BJ (cell line): ENCODE data around the gene KRT3. TPM values are rescaled to one million over a fixed set of nuclear protein-coding genes. Genes with fewer than 3 reads are reported as not detected.

ENCODE experiments used
- CTCF ChIA-PET: fragments of 350-600 bp; formaldehyde crosslinking; extraction: SDS; loops from one replicate; lab custom pipeline; 2021; ENCODE audit warnings: antibody characterized with exemption, inconsistent platforms; lab: Yijun Ruan, JAX
- POLR2A ChIA-PET: fragments of 300-600 bp; sonication (Branson Sonifier 250); formaldehyde crosslinking; extraction: SDS; loops from one replicate; lab custom pipeline; 2021; ENCODE audit warnings: antibody characterized with exemption; lab: Charles Lee
- DNase-seq: peaks from one replicate; pipeline ENCODE4 v3.0.0-alpha.2; 2011; ENCODE audit warnings: low read depth
- H3K27me3 ChIP-seq: 2 replicates; pipeline ENCODE4 v1.6.0; 2011; ENCODE audit warnings: low read length; ENCODE audit not compliant: control insufficient read depth, insufficient read depth
- H3K36me3 ChIP-seq: 2 replicates; pipeline ENCODE4 v1.5.1; 2011; ENCODE audit warnings: low read length; ENCODE audit not compliant: control insufficient read depth, insufficient read depth
- H3K4me3 ChIP-seq: 2 replicates; pipeline ENCODE4 v1.5.1; 2011; ENCODE audit warnings: low read depth, mild to moderate bottlenecking, control low read depth, low read length
- polyA plus RNA-seq: library from polyadenylated mRNA; depleted of rRNA; stranded (reverse); fragments of >200 nt; gene quantifications from 2 replicates; pipeline ENCODE4 v1.2.3, GENCODE V29; 2011
- TF ChIP-seq, protein P1 (sequence below): IDR thresholded peaks from 2 replicates; pipeline ENCODE4 v1.5.1; 2011; ENCODE audit warnings: low read depth, mild to moderate bottlenecking, control low read depth, inconsistent platforms, low read length, moderate library complexity; ENCODE audit not compliant: insufficient read depth

KRT3 gene
- polyA plus RNA-seq, 1 experiment = not detected

DNA sequence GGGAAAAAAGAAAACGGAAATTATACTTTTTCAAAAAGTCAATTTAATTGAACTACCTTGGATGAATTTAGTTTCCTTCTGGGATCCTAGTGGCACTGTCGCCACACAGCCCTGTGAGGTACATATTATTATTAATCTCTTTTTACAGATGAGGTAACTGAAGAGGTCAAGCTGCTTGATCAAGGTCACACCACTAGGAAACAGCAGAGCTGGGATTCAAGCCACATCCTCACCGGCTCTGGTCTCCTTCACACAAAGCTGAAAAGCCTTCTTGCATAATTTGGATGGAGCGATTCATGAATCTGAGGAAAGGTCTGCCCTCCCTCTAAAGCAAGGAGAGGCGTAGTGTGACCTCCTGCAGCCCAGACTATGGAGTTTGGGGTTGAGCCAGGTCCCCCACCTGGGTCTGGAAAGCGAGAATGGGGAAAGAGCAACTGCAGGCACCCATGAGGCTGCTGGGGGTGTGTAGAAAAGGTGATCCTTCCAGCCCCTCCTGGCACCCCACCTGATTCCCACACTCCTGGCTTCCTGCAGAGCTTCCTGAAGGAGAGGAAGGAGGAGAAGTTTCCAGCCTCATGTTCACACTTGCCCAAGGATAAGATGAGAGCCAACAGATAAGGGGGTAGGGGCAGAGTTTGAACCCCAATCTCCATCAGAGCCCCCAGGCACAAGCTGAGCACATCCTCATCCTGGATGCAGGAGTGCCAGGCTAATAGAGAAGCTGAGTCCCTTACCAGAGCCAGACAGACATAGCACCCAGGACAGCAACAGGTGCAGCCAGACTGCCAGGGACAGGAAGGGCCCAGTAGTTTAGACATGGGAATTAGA lies 42.1 kb upstream of the KRT3 start:
- no peaks in the 10 kb centered on the region for H3K36me3 ChIP-seq
- DNase-seq = no peak
- CTCF ChIA-PET = no interaction called here
- TF ChIP-seq, protein P1, sequence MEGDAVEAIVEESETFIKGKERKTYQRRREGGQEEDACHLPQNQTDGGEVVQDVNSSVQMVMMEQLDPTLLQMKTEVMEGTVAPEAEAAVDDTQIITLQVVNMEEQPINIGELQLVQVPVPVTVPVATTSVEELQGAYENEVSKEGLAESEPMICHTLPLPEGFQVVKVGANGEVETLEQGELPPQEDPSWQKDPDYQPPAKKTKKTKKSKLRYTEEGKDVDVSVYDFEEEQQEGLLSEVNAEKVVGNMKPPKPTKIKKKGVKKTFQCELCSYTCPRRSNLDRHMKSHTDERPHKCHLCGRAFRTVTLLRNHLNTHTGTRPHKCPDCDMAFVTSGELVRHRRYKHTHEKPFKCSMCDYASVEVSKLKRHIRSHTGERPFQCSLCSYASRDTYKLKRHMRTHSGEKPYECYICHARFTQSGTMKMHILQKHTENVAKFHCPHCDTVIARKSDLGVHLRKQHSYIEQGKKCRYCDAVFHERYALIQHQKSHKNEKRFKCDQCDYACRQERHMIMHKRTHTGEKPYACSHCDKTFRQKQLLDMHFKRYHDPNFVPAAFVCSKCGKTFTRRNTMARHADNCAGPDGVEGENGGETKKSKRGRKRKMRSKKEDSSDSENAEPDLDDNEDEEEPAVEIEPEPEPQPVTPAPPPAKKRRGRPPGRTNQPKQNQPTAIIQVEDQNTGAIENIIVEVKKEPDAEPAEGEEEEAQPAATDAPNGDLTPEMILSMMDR = no peak
- peaks cover 6% of the 10 kb centered on the region for H3K27me3 ChIP-seq
- no peak overlapping the region for H3K4me3 ChIP-seq
- POLR2A ChIA-PET = no interaction called here

GRCh38 chr12:52837413-52837741 lies 41.5 kb upstream of the KRT3 start:
- Histone ChIP-seq H3K27me3 (peaks cover 6% of the 10 kb centered on the region), H3K36me3 (no peaks in the 10 kb centered on the region), H3K4me3 (no peak overlapping the region)
- DNase-seq = no peak
- ChIA-PET POLR2A (no interaction called here), CTCF (no interaction called here)
- TF ChIP-seq, protein P1 = no peak

DNA sequence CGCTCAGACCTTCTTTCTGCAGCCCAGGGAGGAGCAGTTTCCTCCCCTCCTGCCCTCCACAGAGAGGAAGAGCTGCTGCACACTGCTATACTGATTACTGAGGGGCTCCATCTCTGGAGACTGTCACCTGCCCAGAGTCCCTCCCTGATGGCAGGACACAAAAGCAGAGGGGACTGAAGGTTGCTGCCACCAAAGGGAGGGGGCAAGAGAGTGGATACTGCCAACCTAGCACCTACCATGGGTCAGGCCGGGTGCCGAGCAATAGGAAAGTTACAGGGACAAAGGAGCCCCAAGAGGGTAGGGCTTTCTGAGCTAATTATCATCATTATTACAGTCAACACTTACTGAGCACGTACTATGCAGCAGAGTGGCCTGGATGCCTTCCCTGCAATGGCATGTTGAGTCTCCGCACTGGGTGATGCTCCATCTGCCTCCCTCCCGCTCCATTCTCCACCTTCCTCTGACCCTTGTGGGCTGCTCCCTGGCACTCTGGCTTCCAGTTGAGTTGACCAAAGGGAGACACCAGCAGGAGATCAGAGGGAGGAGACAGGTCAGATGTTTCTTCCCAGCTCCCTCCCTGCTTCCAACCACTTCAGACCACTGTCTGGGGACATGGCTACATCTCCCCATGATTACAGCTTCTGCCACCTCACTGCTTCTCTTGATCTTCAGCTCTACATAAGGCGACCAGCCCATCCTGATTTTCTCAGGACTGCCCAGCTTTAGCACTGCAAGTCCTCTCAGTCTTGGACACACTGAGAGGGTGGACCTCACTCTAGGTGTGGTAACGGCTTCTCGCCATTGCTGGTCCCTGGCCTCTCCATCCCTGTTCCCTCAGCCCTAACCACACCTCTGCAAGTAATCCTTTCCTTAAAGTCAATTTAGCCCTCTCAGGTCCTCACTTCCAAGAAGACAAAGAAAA lies 40.8 kb upstream of the KRT3 start:
- DNase-seq = no peak
- ChIA-PET POLR2A (interaction anchor here (0.5 kb wide), 1 partner anchor 56 kb away, joined by 4 read pairs; no protein-coding TSS in a partner anchor), CTCF (interaction anchor here (1.7 kb wide), 1 partner anchor 16 kb away, joined by 3 read pairs; no protein-coding TSS in a partner anchor)
- Histone ChIP-seq H3K36me3 (no peaks in the 10 kb centered on the region), H3K4me3 (no peak overlapping the region), H3K27me3 (peaks cover 6% of the 10 kb centered on the region)
- TF ChIP-seq, protein P1 = no peak

GRCh38 chr12:52836042-52836466 lies 40.1 kb upstream of the KRT3 start:
- DNase-seq = no peak
- Histone ChIP-seq H3K36me3 (no peaks in the 10 kb centered on the region), H3K27me3 (peaks cover 3% of the 10 kb centered on the region; the same call in 1 of the 2 replicates), H3K4me3 (no peak overlapping the region)
- POLR2A ChIA-PET = no interaction called here
- CTCF ChIA-PET = interaction anchor here (1.7 kb wide), 1 partner anchor 17 kb away, joined by 3 read pairs; no protein-coding TSS in a partner anchor
- TF ChIP-seq, protein P1 = no peak
